Measurements from ENCODE around the gene NUMB. TPM values are rescaled to one million over a fixed set of nuclear protein-coding genes. Genes with fewer than 3 reads are reported as not detected.

The NUMB gene
- total and polyA plus RNA-seq, 2 of the 4 experiments (the other 2 are of a cell fraction), result 45.9 to 114 TPM

GRCh38 chr14:73235531-73236155, 222.7 kb downstream of the NUMB start:
- H3K18ac ChIP-seq (ENCODE audit: low read depth, low read length), result no peak overlapping the region
- H4K8ac ChIP-seq (ENCODE audit: low read depth in 2 of 2, low read length in 2 of 2), result no peak overlapping the region
- peaks cover 5% of the 10 kb centered on the region; the same call in 1 of the 2 replicates for H4K20me1 ChIP-seq (ENCODE audit: insufficient read depth, low read length)
- no peak overlapping the region for H2BK20ac ChIP-seq (ENCODE audit: low read depth, low read length)
- no peak overlapping the region for H3K56ac ChIP-seq (ENCODE audit: extremely low read depth, insufficient read depth, low read length)
- no peak overlapping the region; the same call in 1 of the 2 replicates for H3K4me2 ChIP-seq (ENCODE audit: low read depth, low read length)
- H3K79me1 ChIP-seq (ENCODE audit: low read depth in 1 of 2, low read length in 2 of 2), result 0 out of 4 replicates have a peak, but pooled peaks cover 0 to 4% of the 10 kb centered on the region in 2 experiments
- DNase-seq (no peak), ATAC-seq (ENCODE audit: low read depth) (no peak)
- no peak overlapping the region for H3K27ac ChIP-seq (ENCODE audit: insufficient read depth, low read length)
- ChIA-PET POLR2A (ENCODE audit: unreplicated experiment) (no interaction called here), CTCF (no interaction called here)
- H3K14ac ChIP-seq (replicated peaks; ENCODE audit: low read depth, low read length), result no peak overlapping the region
- H3K4me3 ChIP-seq (ENCODE audit: insufficient read depth, low read depth, low read length), result no peak overlapping the region
- H2AK9ac ChIP-seq (replicated peaks; ENCODE audit: low read depth, low read length, poor library complexity), result no peak overlapping the region
- no peak overlapping the region for H2AFZ ChIP-seq (replicated peaks; ENCODE audit: low read length, poor library complexity)
- no peak overlapping the region for H2AK5ac ChIP-seq (ENCODE audit: low read depth, low read length)
- H3K27me3 ChIP-seq (ENCODE audit: control insufficient read depth, insufficient read depth, low read length), result peaks cover 56% of the 10 kb centered on the region
- BruUV-seq (replicated peaks), result no TSS peak
- no peaks in the 10 kb centered on the region for H3K9me3 ChIP-seq (ENCODE audit: control insufficient read depth, insufficient read depth, low read length)
- TF ChIP-seq RFX5 (IDR thresholded peaks at IDR 0.05; ENCODE audit: low read depth, low read length) (no peak), SMC3 (IDR thresholded peaks at IDR 0.05; ENCODE audit: low read depth, low read length) (no peak), POLR2A (IDR thresholded peaks at IDR 0.05; ENCODE audit: low read depth, low read length) (no peak), BHLHE40 (IDR thresholded peaks at IDR 0.05; ENCODE audit: low read depth, low read length) (no peak), MXI1 (IDR thresholded peaks at IDR 0.05; ENCODE audit: borderline replicate concordance, low read depth, low read length) (no peak), MAFK (IDR thresholded peaks at IDR 0.05; ENCODE audit: low read depth, low read length) (no peak), NFE2L2 (IDR thresholded peaks at IDR 0.05; ENCODE audit: low read depth, low read length) (no peak), CEBPB (IDR thresholded peaks at IDR 0.05; ENCODE audit: low read depth, low read length) (no peak), FOS (IDR thresholded peaks at IDR 0.05; ENCODE audit: low read depth, low read length) (no peak), MAZ (IDR thresholded peaks at IDR 0.05; ENCODE audit: borderline replicate concordance, low read depth, low read length) (no peak), RAD21 (IDR thresholded peaks at IDR 0.05; ENCODE audit: low read length) (no peak), CTCF (conservative IDR thresholded peaks at IDR 0.05; ENCODE audit: low read depth, low read length) (no peak), RCOR1 (IDR thresholded peaks at IDR 0.05; ENCODE audit: insufficient replicate concordance, low read length) (no peak), ELK1 (IDR thresholded peaks at IDR 0.05; ENCODE audit: borderline replicate concordance, low read depth, low read length) (no peak)
- no peak overlapping the region for H3K9ac ChIP-seq (ENCODE audit: low read depth, low read length)
- H3K4ac ChIP-seq (ENCODE audit: low read depth, low read length), result no peak overlapping the region
- no peak overlapping the region for H2BK15ac ChIP-seq (ENCODE audit: low read depth, low read length)
- H2BK120ac ChIP-seq (ENCODE audit: low read depth, low read length), result no peak overlapping the region
- H3K36me3 ChIP-seq (ENCODE audit: control insufficient read depth, insufficient read depth, low read length), result no peaks in the 10 kb centered on the region
- in situ Hi-C loops (cut with MboI; ENCODE audit: low sequenced_read_pairs) (no loop called here), intact Hi-C loops (cut with micrococcal nuclease) (no loop called here), dilution Hi-C loops (cut with HindIII; ENCODE audit: low sequenced_read_pairs, unreplicated experiment) (no loop called here)
- H4K5ac ChIP-seq (ENCODE audit: low read depth, low read length), result no peak overlapping the region
- H3K9me1 ChIP-seq (ENCODE audit: insufficient read depth, low read length), result peaks cover 8% of the 10 kb centered on the region
- no peak overlapping the region for H2BK5ac ChIP-seq (ENCODE audit: low read depth, low read length, poor library complexity, severe bottlenecking)
- WGBS, 2 experiments (ENCODE audit: extremely low coverage in 2 of 2, insufficient read length in 1 of 2), result 57% methylated on average over 1 of the region's 6 CpGs; no CpG with 5 or more reads in 1 of the 2 experiments
- peaks cover 25% of the 10 kb centered on the region for H3K4me1 ChIP-seq (ENCODE audit: control insufficient read depth, insufficient read depth, low read length)
- H3K23ac ChIP-seq (ENCODE audit: low read depth, low read length), result no peak overlapping the region
- no peak overlapping the region for H4K91ac ChIP-seq (ENCODE audit: insufficient read depth, low read depth, low read length)

Measured in IMR-90 (cell line).